MM.1S (cell line): ENCODE data around the gene SMURF1.
"Not testable (repeated sequence)": the region's sequence is repeated elsewhere in the genome, so short reads cannot be mapped to it uniquely, and the experiment has no call there.

Experiments
- DNase-seq: peaks from one replicate; pipeline ENCODE4 v3.0.0-alpha.2; 2015
- H2AFZ ChIP-seq: fragments of 300-600 bp; sonication (generic); 2 replicates; pipeline ENCODE4 v1.6.0; 2016; ENCODE audit warnings: antibody characterized with exemption, low read length
- H3F3A ChIP-seq: fragments of 300-600 bp; sonication (generic); 2 replicates; pipeline ENCODE4 v1.6.1; 2016; ENCODE audit warnings: mild to moderate bottlenecking, antibody characterized with exemption, low read length, moderate library complexity, mixed read lengths; ENCODE audit not compliant: insufficient read depth
- H3K27ac ChIP-seq: fragments of 300-600 bp; sonication (generic); 2 replicates; pipeline ENCODE4 v1.5.1; 2016; ENCODE audit warnings: mild to moderate bottlenecking, low read length
- H3K27me3 ChIP-seq: fragments of 300-600 bp; sonication (generic); replicated peaks from 2 replicates; pipeline ENCODE4 v1.6.0; 2016; ENCODE audit warnings: low read length; ENCODE audit not compliant: insufficient read depth
- H3K36me3 ChIP-seq: fragments of 300-600 bp; sonication (generic); replicated peaks from 2 replicates; pipeline ENCODE4 v1.6.1; 2016; ENCODE audit warnings: mild to moderate bottlenecking, low read length, mixed read lengths; ENCODE audit not compliant: insufficient read depth
- H3K4me1 ChIP-seq: fragments of 300-600 bp; sonication (generic); 2 replicates; pipeline ENCODE4 v1.6.1; 2016; ENCODE audit warnings: low read length, mixed read lengths
- H3K4me2 ChIP-seq: fragments of 300-600 bp; sonication (generic); 2 replicates; pipeline ENCODE4 v1.6.0; 2016; ENCODE audit warnings: low read depth, low read length
- H3K4me3 ChIP-seq: fragments of 300-600 bp; sonication (generic); 2 replicates; pipeline ENCODE4 v1.5.1; 2016; ENCODE audit warnings: low read length, mixed read lengths
- H3K79me2 ChIP-seq: fragments of 300-600 bp; sonication (generic); 2 replicates; pipeline ENCODE4 v1.6.1; 2016; ENCODE audit warnings: mixed run types, low read length, mixed read lengths
- H3K9ac ChIP-seq: fragments of 300-600 bp; sonication (generic); 2 replicates; pipeline ENCODE4 v1.6.1; 2016; ENCODE audit warnings: low read length, mixed read lengths
- H3K9me2 ChIP-seq: fragments of 300-600 bp; sonication (generic); replicated peaks from 2 replicates; pipeline ENCODE4 v1.6.1; 2016; ENCODE audit warnings: mild to moderate bottlenecking, low read length, mixed read lengths; ENCODE audit not compliant: insufficient read depth
- H3K9me3 ChIP-seq: fragments of 300-600 bp; sonication (generic); replicated peaks from 2 replicates; pipeline ENCODE4 v1.6.1; 2016; ENCODE audit warnings: mild to moderate bottlenecking, low read length, mixed read lengths; ENCODE audit not compliant: insufficient read depth
- H4K20me1 ChIP-seq: fragments of 300-600 bp; sonication (generic); 2 replicates; pipeline ENCODE4 v1.6.1; 2016; ENCODE audit warnings: mild to moderate bottlenecking, low read length, moderate library complexity, mixed read lengths; ENCODE audit not compliant: insufficient read depth
- EZH2 ChIP-seq: fragments of 300-600 bp; sonication (generic); optimal IDR thresholded peaks from 2 replicates; pipeline ENCODE3; 2017; ENCODE audit warnings: low read depth, mild to moderate bottlenecking, antibody characterized with exemption, low read length, mixed read lengths
- EZH2phosphoT487 ChIP-seq: fragments of 300-600 bp; sonication (generic); IDR thresholded peaks from 2 replicates; pipeline ENCODE4 v1.6.1; 2018; ENCODE audit warnings: antibody characterized with exemption, low read length
- TF ChIP-seq, protein P1 (sequence below): fragments of 300-600 bp; sonication (generic); IDR thresholded peaks from 2 replicates; pipeline ENCODE4 v1.5.1; 2016; ENCODE audit warnings: antibody characterized with exemption, low read length, mixed read lengths

The SMURF1 gene

GRCh38 chr7:99104631-99105030 is 39.3 kb downstream of the SMURF1 start:
- Histone ChIP-seq H3K9me3 (no peaks in the 10 kb centered on the region), H3K36me3 (no peaks in the 10 kb centered on the region), H3K4me3 (no peak overlapping the region), H3K79me2 (peaks cover 68% of the 10 kb centered on the region), H3F3A (no peaks in the 10 kb centered on the region), H3K27ac (no peak overlapping the region), H3K27me3 (no peaks in the 10 kb centered on the region), H3K4me2 (no peak overlapping the region), H3K4me1 (no peaks in the 10 kb centered on the region), H3K9me2 (no peaks in the 10 kb centered on the region), H3K9ac (no peak overlapping the region), H2AFZ (no peak overlapping the region), H4K20me1 (no peaks in the 10 kb centered on the region)
- DNase-seq, result no peak
- TF ChIP-seq EZH2, result no peak
- TF ChIP-seq, protein P1, sequence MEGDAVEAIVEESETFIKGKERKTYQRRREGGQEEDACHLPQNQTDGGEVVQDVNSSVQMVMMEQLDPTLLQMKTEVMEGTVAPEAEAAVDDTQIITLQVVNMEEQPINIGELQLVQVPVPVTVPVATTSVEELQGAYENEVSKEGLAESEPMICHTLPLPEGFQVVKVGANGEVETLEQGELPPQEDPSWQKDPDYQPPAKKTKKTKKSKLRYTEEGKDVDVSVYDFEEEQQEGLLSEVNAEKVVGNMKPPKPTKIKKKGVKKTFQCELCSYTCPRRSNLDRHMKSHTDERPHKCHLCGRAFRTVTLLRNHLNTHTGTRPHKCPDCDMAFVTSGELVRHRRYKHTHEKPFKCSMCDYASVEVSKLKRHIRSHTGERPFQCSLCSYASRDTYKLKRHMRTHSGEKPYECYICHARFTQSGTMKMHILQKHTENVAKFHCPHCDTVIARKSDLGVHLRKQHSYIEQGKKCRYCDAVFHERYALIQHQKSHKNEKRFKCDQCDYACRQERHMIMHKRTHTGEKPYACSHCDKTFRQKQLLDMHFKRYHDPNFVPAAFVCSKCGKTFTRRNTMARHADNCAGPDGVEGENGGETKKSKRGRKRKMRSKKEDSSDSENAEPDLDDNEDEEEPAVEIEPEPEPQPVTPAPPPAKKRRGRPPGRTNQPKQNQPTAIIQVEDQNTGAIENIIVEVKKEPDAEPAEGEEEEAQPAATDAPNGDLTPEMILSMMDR, result no peak
- TF ChIP-seq EZH2phosphoT487, result no peak

GRCh38 chr7:99103836-99104235 is 40.1 kb downstream of the SMURF1 start:
- DNase-seq, H3K9me2 ChIP-seq, H3K9me3 ChIP-seq, H3K27ac ChIP-seq, H3K27me3 ChIP-seq, H2AFZ ChIP-seq, H3K9ac ChIP-seq, H3F3A ChIP-seq, H4K20me1 ChIP-seq, H3K4me3 ChIP-seq, H3K4me1 ChIP-seq, H3K36me3 ChIP-seq, H3K4me2 ChIP-seq: not testable (repeated sequence)
- H3K79me2 ChIP-seq, result peaks cover 67% of the 10 kb centered on the region

- H3K9ac ChIP-seq, result no peak overlapping the region
- no peaks in the 10 kb centered on the region for H3F3A ChIP-seq
- H3K4me1 ChIP-seq, result no peaks in the 10 kb centered on the region
- no peaks in the 10 kb centered on the region for H3K36me3 ChIP-seq
- peaks cover 2% of the 10 kb centered on the region; the same call in 1 of the 2 replicates for H3K9me3 ChIP-seq
- TF ChIP-seq, protein P1, result no peak
- TF ChIP-seq EZH2phosphoT487, result no peak
- TF ChIP-seq EZH2, result no peak
- no peak overlapping the region for H2AFZ ChIP-seq
- H3K4me2 ChIP-seq, result no peak overlapping the region
- no peaks in the 10 kb centered on the region for H4K20me1 ChIP-seq
- H3K27ac ChIP-seq, result no peak overlapping the region
- no peaks in the 10 kb centered on the region for H3K9me2 ChIP-seq
- no peak overlapping the region for H3K4me3 ChIP-seq
- peaks cover 71% of the 10 kb centered on the region for H3K79me2 ChIP-seq
- H3K27me3 ChIP-seq, result no peaks in the 10 kb centered on the region
- DNase-seq, result no peak
Measured at GRCh38 chr7:99102809-99103690, 40.9 kb downstream of the SMURF1 start.

DNA sequence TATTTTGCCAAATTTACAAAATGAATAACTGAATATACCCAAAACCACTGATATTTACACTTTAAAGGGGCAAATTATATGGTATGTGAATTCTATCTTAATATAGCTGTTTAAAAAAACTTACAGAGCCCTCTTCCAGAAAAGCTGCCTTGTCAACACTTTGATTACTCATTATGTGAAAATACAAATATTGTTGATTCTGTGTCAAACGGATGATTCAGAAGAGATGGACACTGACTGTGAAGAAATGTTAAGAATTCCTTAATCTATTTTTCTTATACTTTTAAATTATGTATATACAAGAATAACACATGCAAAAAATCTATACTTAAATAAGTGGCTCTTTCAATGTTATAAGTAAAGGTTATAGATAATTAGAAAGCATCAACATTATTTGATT is 41.5 kb downstream of the SMURF1 start:
- H3K9ac ChIP-seq, result no peak overlapping the region
- no peaks in the 10 kb centered on the region for H3F3A ChIP-seq
- no peaks in the 10 kb centered on the region for H3K36me3 ChIP-seq
- no peak overlapping the region for H3K4me3 ChIP-seq
- no peak overlapping the region for H2AFZ ChIP-seq
- peaks cover 4% of the 10 kb centered on the region; the same call in 1 of the 2 replicates for H3K9me3 ChIP-seq
- H3K4me1 ChIP-seq, result no peaks in the 10 kb centered on the region
- no peak overlapping the region for H3K27ac ChIP-seq
- H3K4me2 ChIP-seq, result no peak overlapping the region
- H3K79me2 ChIP-seq, result peaks cover 65% of the 10 kb centered on the region
- H4K20me1 ChIP-seq, result no peaks in the 10 kb centered on the region
- H3K9me2 ChIP-seq, result no peaks in the 10 kb centered on the region
- TF ChIP-seq EZH2phosphoT487 (no peak), EZH2 (no peak)
- TF ChIP-seq, protein P1, result no peak
- DNase-seq, result no peak
- no peaks in the 10 kb centered on the region for H3K27me3 ChIP-seq

DNA sequence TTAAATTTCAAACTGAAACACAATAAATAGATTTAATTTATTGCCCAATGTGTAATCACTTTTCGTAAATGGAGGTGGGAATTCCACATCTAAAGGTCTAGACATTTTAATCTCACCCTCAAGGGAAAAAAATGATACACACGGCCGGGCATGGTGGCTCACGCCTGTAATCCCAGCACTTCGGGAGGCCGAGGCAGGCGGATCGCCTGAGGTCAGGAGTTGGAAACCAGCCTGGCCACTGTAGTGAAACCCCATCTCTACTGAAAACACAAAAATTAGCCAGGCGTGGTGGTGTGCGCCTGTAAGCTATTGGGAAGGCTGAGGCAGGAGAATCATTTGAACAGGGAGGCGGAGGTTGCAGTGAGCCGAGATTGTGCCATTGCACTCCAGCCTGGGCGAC is 42.4 kb downstream of the SMURF1 start:
- H3K79me2 ChIP-seq, result peaks cover 65% of the 10 kb centered on the region
- not testable (repeated sequence) for H4K20me1 ChIP-seq, H3K27ac ChIP-seq, H3K9me2 ChIP-seq, H3K4me3 ChIP-seq, H3K4me2 ChIP-seq, H3K36me3 ChIP-seq, H3K9me3 ChIP-seq, H3K4me1 ChIP-seq, DNase-seq, H2AFZ ChIP-seq, H3K9ac ChIP-seq, H3F3A ChIP-seq, H3K27me3 ChIP-seq
